ENCODE data around the gene MAGED1.

Gene MAGED1

DNA sequence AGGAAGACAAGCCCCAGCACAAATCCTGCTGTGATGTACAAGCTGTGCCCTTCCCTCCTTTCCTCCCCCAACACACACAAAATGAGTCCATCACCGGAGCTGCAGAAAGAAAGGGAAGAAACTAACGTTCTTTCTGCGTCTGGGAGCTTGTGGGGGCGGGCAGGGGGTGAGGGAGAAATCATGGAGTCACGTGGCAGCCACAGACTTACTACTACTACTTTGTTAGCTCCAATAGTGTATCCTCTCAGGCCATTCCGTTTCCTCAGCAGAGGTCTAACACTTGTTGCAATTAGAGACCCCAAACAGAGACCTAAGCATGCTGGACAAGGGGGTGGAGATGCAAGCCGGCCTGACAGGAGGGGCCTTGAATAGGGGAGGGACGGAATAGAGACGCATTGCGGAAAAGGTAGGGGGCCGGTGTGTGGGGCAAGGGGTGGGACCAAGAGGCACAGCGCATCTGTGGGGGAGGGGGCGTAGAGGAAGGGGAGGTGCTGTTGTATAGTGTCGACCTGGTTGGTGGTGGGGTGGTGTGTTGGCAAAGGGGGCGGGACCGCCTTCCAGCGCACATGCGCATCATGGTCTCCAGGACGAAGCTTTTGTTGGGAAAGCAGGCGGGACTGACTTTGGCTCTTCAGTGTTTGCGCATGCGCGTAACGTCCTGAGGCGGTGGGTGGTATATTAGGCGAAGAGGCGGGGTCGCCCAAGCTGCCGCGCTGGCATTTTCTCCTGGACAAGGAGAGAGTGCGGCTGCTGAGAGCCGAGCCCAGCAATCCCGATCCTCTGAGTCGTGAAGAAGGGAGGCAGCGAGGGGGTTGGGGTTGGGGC is at the start of gene MAGED1:
TSS of gene MAGED1 (plus strand) at position 703 of the 825 bp plus-strand sequence. CDS start 682 bp downstream, outside the sequence.
- DNase-seq = peak; percentile 78

DNA sequence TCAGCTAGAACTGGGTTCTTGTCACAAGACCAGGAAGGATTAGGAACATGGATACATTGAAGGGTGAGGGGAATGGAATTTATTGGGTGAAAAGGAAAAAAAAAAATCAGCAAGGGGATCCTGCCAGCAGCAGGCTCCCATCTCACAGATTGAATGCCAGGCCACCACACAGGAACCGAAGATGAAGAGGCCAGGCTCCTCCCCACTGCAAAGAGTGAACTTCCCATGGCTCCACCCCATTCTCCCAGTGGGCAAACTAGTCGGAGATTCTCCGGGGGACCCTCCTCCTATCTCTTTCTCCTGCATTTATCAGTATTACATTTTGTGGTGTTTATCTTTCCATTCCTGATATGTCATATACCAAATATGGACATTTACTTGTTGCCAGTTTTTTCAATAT is 46.0 kb upstream of the MAGED1 start:
- DNase-seq = no peak

DNA sequence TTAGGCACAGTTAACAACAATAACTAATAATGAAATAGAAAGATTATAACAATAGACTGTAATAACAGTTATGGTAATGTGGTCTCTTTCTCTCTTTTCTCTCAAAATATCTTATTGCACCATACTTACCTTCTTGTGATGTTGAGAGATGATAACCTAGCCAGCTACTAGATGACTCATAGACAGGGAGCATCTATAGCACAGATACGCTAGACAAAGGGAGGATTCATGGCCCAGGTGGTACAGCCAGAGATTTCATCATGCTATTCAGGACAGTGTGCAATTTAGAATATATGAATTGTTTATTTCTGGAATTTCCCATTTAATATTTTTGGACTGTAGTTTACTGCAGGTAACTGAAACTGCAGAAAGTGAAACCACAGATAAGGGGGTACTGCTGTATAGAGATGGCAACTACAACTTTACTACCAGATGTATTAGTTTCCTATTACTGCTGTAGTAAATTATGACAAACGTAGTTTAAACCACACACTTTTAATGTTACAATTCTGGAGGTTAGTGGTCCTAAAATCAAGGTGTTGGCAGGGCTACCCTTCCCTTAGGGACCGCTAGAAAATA is 41.8 kb upstream of the MAGED1 start:
- no peak for DNase-seq

- no peak for DNase-seq
Observed at GRCh38 chrX:51852096-51852495, 41.3 kb upstream of the MAGED1 start.

DNA sequence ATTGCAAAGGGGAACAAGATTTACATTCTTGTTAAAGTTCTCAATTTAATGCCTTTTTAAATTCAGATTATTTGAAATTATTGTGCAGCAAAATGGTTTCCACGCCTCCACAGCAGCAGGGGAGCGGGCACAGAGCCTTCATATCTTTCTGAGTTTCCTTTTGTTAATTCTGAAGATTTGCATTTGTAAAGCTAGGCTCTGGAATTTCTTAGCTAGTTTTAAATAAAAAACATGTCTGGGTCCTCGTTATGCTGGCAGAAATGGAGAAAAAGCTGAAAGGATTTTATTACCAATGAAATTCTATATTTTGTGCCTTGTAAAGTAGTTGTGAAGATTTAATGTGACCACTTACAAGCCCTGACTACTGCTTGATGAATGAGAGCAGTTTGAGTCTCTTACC is 40.8 kb upstream of the MAGED1 start:
- DNase-seq = no peak

DNA sequence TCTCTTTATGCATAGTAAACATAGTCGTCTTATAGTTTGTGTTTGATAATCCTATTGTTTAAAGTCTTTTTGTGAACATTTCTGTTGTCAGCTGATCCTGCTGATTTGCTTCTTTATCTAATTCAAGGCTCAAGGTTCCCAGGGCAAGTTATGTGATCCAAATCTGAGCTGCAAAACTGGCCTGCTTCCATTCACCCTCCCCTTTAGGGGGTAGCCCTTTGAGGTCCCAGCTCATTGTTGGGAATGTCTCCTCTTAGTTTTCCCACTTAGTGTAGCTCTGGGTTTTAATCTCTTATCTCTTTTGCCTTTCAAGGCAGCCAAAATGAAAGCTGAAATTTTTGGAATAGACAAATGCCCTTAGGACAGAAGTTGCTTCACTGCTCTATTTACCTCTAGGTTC is 40.2 kb upstream of the MAGED1 start:
- DNase-seq = no peak

DNA sequence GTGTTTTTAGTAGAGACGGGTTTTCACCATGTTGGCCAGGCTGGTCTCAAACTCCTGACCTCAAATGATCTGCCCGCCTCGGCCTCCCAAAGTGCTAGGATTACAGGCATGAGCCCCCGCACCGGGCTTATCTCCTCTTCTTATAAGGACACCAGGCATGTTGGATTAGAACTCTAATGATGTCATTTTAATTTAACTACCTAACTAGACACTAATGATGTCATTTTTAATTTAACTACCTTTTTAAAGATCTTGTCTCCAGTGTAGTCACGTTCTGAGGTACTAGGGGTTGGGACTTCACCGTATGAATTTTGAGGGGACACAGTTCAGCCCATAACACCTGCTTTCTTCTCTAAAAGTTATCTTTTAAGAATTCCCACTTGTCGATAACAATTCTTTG is 37.7 kb upstream of the MAGED1 start:
- DNase-seq = no peak

GRCh38 chrX:51857159-51857733 is 36.2 kb upstream of the MAGED1 start:
- no peak for DNase-seq

DNA sequence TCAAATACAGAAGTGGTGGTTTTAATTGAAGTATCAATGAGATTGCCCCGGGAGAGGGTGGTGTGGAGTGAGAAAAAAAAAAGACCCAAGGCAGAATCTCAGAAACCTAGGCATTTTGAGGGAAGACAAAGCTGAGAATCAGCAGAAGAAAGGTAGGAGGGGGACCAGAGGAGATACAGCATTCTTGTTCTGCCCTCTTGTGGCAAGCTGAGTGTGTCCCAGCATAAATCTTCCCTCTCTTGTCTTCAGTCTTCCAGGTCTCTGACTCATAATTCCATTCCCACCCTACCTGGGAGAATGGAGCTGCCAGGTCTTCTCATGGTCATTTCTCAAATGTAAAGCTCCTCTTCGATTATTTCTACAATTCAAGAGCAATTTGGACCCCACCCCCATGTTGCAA is 32.7 kb upstream of the MAGED1 start:
- DNase-seq = no peak

GRCh38 chrX:51862920-51863319 is 30.5 kb upstream of the MAGED1 start:
- DNase-seq = no peak

DNA sequence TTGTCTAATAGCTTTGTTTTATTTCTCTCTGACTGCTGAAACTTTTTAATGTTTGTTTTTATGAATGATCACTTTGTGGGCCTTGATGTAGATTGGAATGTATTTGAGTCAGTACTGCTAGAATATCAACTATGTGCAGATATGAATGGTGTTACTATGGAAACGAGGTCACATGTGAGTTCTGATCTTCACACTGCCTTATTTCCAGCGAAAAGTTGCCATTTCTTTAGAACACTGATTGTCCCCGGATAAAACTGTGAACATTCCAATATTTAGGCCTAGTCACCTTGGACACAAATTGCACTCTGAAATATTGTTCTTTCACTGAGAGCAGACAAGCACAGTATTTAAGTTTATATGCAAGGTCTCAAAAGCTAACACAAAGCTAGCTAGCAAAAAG is 27.2 kb upstream of the MAGED1 start:
- no peak for DNase-seq

DNA sequence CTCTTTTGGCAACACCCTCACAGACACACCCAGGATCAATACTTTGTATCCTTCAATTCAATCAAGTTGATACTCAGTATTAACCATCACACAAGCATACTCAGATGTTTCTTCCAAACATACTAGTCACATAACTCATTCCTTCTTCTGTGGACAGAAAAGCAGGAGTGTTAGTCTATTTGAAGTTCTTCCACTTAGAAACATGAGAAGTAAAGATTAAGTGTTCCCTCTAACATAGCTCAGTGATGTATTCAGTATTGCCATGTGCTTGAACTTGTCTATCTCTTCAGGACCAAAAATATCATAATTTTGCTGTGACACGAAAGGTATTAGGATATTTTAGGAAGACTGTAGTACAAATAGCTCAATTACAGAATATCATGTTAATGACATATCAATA is 25.8 kb upstream of the MAGED1 start:
- DNase-seq = no peak

DNA sequence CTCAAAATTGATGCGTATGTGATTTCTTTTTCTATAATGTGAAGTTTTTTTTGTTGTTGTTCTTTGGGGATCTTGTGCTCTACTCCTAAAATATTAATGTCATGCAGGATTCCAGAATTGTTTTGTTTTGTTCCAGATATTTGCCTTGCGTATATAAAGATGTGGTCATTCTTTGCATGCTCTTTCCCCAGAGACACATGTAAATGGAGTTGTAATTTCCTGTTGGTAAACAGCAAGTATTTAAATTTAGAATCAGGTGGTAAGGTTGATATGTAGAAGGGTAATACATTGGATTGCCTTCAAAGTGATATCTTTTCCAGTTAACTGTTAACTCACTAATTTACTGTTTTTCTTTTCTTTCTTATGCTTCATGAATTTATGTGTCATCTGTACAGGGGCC is 23.1 kb upstream of the MAGED1 start:
- DNase-seq = no peak

GRCh38 chrX:51874123-51874522 is 19.3 kb upstream of the MAGED1 start:
- DNase-seq = no peak

GRCh38 chrX:51876441-51876840 is 17.0 kb upstream of the MAGED1 start:
- no peak for DNase-seq

DNA sequence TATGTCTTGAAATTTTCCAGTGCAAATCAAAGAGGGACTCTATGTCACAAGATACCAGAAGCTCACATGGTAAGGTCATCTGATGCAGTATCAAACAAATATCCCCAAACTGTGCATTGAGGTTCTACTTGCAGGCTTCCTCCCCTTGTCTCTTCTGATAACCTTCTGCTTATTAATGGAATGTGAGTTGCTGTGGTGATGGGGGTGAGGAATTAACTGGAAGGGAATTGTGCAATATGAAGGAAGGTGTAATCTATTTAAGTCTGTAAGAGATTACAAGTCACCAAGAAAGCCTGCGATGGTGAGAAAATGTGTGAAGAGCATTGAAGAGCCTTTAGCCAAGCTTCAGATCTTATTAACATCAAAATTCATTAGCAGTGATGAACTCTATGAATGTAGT is 15.4 kb upstream of the MAGED1 start:
- DNase-seq = no peak

DNA sequence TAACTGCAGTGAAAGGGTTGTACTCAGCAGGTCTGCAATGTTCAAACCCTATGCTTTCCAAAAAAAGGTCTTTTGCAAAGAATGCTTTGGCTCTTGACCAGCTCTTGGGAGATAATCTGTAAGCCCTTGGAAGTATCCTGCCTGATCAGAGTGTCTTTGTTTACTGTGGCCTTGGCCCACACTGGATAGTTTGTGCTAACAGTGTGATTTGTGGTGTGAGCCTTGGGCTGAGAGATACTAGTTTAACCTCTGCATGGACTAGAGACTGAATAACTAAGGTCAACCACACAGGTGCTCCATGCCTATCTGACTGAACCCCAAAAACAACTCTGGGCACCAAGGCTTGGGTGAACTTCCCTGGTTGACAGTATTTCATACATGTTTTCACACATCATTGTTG is 3.6 kb upstream of the MAGED1 start:
- no peak for DNase-seq

- DNase-seq = no peak
Observed at GRCh38 chrX:51891245-51891644, 2.2 kb upstream of the MAGED1 start.

GRCh38 chrX:51891821-51892551 is 1.4 kb upstream of the MAGED1 start:
- peak; percentile 34 for DNase-seq

DNA sequence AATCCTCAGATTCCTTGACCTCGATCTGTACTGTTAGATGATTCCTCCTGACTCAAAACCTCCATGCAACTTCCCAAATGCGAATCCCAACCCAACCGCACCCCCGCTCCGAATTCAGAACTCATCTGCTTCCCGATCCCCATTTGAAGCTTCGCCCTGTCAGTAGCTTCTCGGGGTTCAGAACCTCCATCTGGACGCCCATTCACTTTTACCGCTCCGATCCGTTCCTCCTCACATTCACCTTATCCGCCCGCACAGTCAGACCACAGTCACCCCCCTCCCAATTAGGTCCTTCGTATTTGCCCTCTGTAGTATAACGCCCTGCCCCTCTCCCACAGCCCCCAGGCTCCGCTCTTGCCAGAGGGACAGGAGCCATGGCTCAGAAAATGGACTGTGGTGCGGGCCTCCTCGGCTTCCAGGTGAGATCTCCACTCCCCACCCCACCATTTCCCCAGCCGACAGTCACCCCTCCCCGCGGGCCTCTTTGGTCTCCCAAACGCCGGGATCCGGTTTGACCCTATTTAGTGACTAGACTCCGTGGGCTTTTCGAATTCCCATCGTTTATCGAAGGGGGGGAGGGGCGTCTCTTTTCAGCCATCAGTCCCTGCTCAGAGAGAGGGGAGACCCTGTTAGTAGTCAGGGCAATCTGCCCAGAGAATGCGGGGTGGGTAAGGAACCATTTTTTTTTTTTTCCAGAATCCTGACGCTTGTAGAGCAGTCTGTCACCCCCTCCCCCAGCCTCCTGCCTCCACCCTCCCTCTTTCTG is 691 bp downstream of the MAGED1 start:
- peak; percentile 21 for DNase-seq

GRCh38 chrX:51894697-51895336 is 1.4 kb downstream of the MAGED1 start:
- peak; percentile 12 for DNase-seq

DNA sequence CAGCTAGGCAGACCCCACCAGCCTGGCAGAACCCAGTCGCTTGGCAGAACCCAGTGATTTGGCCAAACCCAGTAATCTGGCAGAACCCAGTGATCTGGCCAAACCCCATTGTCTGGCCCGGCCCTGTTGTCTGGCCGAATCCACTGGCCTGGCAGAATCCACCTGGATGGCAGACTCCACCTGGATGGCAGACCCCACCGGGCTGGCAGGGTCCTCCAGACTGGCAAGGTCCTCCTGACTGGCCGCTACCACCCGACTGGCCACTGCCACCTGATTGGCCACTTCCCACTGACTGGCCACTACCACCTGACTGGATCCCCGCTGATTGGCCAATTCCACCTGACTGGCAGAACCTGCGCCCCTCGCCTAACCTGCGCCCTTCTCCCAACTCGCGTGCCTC is 3.2 kb downstream of the MAGED1 start:
- no peak for DNase-seq

Measured in DMS79 treated with DMSO at 0.1 percent for 48 hours (cell line).